CD4-positive, alpha-beta T cell treated with Interleukin-17A for 4 hours (primary cell): ENCODE measurements around the gene IL17C.
"Not testable (repeated sequence)": the region's sequence is repeated elsewhere in the genome, so short reads cannot be mapped to it uniquely, and the experiment has no call there.

ENCODE experiments used
- DNase-seq: peaks from one replicate; pipeline ENCODE4 v3.0.0-alpha.2; 2020; ENCODE audit warnings: mixed read lengths

Gene IL17C

GRCh38 chr16:88662843-88663606, 24.7 kb downstream of the IL17C start, which contains the start of gene MVD:
MVD (minus strand) TSS chr16:88663091; CDS start chr16:88663080, 11 bp downstream.
- peak; percentile 96 for DNase-seq

DNA sequence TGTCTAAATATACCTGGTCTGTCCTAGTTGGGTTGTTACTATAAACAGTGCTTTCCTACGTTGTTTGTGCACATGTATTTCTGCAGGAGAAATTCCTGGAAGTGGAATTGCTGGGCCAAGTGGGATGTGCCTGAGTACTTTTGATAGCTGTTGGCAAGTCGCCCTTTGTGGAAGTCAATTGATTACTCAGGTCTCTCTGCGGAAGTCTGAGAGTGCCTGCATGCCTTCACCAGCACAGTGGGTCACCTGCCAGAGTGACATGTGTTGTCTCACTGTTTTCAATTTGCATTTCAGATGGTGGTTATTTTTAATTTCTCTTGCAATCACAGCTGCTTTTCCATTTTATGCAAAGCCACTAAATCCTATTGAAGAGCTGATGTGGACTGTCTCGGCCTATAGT, 26.8 kb downstream of the IL17C start:
- no peak for DNase-seq

DNA sequence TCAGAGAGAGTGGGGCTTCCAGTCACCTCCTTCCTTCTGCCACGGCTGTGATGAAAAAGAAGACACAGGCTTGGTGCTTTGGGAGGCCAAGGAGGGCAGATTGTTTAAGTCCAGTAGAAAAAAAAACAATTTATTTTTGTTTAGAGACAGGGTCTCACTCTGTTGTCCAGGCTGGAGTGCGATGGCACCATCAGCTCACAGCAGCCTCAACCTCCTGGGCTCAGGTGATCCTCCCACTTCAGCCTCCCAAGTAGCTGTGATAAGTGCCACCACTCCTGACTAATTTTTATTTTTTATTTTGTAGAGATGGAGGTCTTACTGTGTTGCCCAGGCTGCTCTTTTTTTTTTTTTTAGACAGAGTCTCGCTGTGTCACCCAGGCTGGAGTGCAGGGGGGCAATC, 27.2 kb downstream of the IL17C start:
- no peak for DNase-seq

GRCh38 chr16:88667461-88667860, 29.1 kb downstream of the IL17C start:
- DNase-seq: no peak

DNA sequence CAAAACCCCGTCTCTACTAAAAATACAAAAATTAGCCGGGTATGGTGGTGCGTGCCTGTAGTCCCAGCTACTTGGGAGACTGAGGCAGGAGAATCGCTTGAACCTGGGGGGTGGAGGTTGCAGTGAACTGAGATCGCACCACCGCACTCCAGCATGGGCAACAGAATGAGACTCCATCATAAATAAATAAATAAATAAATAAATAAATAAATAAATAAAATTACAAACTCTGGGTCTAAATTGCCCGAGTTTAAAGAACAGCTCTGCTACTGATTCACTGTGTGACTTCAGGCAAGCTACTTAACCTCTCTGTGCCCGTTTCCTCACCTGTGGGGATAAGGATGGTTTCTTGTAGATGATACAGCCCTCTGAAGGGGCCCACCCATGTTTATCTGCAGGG, 31.1 kb downstream of the IL17C start:
- not testable (repeated sequence) for DNase-seq

GRCh38 chr16:88669980-88670379, 31.6 kb downstream of the IL17C start:
- DNase-seq: no peak

DNA sequence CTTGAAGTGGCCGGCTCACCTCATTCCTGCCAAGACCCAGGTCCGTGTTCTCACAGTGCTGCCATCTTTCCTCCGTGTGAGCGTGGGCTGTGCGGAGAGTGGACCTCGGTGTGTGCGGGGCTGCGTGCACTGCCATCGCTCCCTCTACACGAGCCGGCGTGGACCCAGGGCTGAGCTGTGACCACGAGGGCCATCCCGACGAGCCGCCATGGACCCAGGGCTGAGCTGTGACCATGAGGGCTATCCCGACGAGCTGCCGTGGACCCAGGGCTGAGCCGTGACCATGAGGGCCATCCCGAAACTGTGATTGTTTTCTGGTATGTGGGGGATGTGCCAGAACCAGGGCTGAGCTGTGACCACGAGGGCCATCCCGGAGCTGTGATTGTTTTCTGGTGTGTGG, 33.4 kb downstream of the IL17C start:
- no peak for DNase-seq

DNA sequence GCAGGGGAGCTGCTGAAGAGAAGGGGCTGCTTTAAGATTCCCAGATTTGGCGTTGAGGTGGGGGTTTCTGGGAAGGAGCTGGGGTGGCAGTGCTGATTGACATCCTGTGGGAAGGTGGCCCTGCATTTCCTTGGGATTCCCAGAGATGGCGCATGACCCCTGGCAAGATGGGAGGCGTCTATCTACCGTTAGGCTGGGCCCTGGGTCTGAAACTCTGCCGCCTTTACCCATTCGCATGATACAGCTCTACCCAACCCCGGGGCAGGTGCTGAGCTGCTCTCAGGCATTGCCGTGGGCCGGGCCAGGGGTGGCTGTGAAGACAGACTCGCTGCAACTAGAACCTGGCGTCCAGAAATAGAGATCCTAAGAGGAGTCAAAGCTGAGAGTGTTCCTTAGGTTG, 34.4 kb downstream of the IL17C start:
- no peak for DNase-seq

DNA sequence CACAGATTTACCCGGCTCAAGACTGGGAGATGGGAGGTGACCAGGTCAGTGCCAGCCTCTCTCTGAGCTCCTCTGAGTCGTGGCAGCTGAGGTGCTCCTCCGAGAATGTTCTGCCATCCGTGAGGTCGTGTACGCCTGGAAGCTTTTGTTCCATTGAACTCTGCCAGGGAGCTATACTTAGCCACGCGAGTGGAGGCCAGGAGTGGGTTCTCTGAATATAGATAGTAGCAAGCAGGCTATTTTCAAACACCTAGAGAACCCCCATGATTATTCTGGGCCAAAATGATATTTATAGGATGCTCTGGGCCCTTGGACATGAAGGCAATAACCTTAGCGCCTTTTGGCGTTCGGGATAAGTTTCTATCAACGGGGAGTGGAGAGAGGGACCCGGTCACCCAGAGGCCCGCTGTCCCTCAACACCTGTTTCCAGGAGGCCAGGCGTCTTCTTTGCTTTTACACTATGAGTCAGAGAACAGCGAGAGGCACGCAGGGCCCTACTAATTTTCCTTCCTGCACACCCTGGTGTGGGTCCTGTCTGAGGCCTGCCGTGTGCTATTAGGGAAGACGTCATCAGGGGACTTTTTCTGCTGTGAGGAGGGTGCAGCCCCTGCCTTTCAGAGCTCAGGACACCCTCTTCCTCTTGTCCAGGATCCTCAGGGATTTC, 35.5 kb downstream of the IL17C start:
- no peak for DNase-seq

GRCh38 chr16:88676502-88677242, 38.3 kb downstream of the IL17C start:
- DNase-seq: no peak

GRCh38 chr16:88677721-88678120, 39.3 kb downstream of the IL17C start:
- no peak for DNase-seq

DNA sequence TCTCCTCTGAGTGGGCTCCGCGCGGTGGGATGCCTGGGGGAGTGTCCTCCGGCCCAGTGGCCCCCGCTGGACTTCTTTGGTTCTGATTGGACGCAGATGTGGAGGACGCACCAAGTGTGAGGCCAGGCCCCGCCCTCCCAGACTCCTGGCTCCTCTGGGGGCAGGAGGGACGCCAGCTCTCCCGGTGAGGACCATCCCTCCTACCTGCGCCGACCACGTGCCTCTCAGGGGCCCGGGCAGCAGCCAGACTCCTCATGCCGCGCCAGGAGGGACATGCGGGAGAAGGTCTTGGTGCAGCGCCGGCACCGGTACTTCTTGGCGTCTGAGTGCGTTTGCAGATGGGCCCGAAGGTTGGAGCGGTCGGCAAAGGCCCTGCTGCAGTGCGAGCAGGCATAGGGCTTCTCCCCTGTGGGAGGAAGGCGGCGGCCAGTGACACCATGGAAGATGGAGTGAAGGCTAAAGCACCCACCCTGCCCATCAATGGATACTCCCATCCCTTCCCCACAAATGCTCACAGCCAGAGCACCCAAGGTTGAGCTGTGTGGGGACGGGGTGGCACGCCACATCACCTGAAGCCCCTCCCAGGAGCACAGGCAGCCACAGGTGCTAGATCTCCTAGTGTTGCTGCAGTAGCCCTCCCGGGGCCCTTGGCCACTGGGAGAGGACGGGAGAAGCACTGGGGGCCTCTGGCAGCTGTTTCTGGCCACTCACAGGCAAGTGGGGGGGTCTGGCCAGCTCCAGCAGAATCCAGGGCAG, 40.0 kb downstream of the IL17C start:
- no peak for DNase-seq

DNA sequence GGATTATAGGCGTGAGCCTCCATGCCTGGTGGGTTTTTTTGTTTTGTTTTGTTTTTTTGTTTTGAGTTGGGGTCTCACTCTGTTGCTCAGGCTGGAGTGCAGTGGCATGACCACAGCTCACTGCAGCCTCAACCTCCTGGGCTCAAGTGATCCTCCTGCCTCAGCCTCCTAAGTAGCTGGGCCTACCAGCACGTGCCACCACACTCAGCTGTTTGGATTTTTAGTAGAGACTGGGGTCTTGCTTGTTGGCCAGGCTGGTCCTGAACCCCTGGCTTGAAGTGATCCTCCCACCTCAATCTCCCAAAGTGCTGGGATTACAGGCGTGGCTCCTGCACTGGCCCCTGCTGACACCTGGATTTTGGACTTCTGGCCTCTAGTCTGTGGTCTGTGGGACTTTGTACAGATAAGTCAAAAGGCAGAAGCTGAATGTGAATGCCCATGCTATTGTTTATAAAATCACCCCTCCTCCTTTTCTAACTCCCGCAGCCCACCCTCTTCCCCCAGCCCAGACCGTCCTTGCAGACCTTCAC, 42.2 kb downstream of the IL17C start:
- DNase-seq: no peak

DNA sequence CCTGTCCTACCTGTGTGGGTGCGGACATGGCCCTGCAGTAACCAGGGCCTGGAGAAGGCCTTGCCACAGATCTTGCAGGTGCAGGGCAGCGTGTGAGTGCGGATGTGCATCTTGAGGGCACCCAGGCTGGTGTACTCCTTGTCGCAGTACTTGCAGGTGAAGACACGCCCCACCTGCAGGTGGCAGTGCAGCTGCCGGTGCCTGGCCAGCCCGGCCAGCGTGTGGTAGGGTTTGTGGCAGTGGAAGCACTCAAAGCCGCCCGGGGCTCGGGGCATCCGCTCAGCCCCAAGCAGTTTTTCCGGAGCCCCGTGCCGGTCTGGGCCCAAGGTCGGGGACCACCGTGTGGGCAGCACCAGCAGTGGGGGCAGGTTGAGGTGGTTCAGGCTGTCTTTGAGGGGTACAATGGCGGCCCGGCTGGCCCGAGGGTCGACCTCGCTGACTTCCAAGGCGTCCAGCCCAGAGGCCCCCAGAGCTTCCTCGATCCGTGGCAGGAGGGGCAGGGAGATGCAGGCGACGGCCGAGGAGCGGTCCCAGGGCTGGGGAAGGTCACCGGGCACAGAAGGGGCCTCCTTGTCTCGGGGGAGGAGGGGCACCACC, 42.8 kb downstream of the IL17C start:
- peak; percentile 67 for DNase-seq

DNA sequence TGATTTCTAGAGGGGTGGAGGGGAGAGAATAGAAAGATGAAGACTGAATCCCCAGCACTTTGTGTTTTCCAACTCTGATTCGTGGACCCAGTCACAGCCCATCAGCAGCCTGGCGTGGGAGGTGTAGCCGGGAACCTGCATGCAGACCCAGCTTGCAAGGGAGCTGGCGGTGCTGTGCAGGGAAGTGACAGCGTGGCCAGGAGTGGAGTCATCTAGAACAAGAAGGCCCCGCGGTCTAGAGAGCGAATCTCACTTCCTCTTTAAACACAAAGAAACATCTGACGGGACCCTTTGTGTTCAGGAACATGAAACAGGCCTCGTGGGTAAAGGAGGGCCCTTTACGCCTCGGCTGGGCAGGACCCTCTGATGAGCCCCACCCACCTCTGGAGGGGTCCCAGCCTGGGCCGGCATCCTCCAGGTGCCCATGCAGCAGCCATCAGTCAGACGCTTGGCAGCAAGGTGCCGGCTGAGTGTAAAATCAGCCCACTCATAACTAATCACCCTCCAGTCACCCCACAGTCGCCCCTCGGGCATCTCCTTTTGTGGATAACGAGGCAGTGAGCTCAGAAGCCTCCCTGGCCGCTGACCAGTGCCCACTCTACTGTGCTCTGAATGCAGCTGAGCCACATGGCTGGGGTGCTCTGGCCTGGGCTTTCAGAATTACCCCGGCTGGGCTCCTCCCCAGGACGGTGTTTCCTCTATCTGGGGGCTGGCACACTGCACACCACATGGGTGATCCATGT, 43.5 kb downstream of the IL17C start:
- peak; percentile 79 for DNase-seq

GRCh38 chr16:88684569-88685155, 46.3 kb downstream of the IL17C start:
- no peak for DNase-seq

GRCh38 chr16:88685156-88686061, 47.0 kb downstream of the IL17C start:
- peak; percentile 83 for DNase-seq

DNA sequence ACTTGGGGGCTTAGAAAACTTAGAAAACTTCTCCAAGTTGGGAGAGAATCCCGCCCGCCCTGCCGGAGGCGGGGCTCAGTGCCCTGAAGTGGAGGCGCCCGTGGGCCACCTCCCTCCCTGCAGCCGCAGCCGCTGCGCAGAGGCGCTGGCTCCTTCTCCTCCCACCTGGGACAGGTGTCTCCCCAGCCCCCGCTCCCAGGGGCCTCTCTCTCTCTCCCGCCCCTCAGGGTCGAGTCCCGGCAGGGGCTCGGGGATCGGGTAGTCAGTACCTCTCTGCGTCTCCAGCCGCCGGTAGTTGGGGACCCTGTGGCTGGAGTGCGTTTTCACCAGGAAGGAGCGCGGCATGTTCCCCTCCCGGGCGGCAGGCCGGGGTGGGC, 47.7 kb downstream of the IL17C start:
- DNase-seq: peak; percentile 69

GRCh38 chr16:88686439-88687253, 48.3 kb downstream of the IL17C start, which contains the start of gene SNAI3:
SNAI3 (minus strand) TSS chr16:88686507; CDS start chr16:88686406, 101 bp downstream.
- peak; percentile 89 for DNase-seq
